NCI-H2196 (cell line): ENCODE results near the gene MRPL14.

Source experiments
- DNase-seq: peaks from one replicate; lab custom pipeline; 2025; ENCODE audit not compliant: unreplicated experiment; lab: John Stamatoyannopoulos, UW

MRPL14 gene

GRCh38 chr6:44127186-44128019, at the start of gene MRPL14, which contains the start of gene TMEM63B:
MRPL14 (minus strand) TSS chr6:44127452; CDS start chr6:44116611, 10,841 bp downstream.
TMEM63B (plus strand) TSS chr6:44127554; CDS start chr6:44134585, 7,031 bp downstream.
- DNase-seq: peak; percentile 92

GRCh38 chr6:44176130-44176761, 49.0 kb upstream of the MRPL14 start:
- DNase-seq: no peak

DNA sequence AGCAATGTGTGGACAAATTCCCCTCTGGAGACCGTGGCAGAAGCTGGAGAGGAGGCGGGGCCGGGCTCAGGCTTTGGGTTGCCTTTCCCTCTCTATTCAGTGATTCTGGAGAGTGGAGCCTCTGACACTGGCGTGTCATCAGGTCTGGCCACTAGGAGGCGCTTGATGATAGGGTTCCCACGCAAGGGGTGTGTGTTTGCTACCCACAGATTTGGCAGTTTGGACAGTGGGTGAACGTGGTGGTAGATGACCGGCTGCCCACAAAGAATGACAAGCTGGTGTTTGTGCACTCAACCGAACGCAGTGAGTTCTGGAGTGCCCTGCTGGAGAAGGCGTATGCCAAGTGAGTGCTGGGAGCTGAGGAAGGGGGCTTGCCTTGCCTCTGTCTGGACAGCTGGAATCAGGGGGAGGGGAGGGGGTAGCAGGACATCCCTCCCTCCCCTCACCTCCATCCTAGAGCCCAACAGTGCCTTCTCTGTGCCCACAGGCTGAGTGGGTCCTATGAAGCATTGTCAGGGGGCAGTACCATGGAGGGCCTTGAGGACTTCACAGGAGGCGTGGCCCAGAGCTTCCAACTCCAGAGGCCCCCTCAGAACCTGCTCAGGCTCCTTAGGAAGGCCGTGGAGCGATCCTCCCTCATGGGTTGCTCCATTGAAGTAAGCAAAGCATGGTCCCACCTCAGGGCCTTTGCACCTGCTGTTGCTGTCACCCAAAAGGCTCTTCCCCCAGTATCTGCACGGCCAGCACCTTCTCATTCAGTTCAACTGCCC, 45.7 kb upstream of the MRPL14 start:
- peak; percentile 84 for DNase-seq

DNA sequence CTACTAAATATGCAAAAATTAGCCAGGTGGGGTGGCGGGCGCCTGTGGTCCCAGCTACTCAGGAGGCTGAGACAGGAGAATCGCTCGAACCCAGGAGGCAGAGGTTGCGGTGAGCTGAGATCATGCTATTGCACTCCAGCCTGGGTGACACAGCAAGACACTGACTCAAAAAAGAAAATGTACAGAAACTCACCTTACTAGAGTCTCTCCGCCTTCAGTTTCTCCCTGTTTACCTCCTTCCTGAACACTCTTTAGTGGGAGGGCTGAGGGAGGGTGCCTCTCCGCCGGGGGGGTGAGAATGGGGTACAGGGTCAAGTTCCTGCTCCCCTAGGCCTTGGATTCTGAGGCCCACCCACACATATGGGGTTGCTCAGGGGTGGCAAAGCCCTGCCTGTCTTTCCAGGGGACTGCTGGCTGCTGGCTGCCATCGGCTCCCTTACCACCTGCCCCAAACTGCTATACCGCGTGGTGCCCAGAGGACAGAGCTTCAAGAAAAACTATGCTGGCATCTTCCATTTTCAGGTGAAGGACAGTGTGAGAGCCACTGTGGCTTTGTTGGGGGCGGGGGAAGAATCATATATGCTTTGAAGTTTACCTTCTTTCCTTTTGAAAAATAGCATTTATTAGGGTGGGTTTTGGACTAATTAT, 44.8 kb upstream of the MRPL14 start:
- DNase-seq: no peak

- DNase-seq: no peak
Measured at GRCh38 chr6:44169886-44170570, 42.8 kb upstream of the MRPL14 start.

GRCh38 chr6:44169154-44169553, 41.9 kb upstream of the MRPL14 start:
- DNase-seq: no peak

DNA sequence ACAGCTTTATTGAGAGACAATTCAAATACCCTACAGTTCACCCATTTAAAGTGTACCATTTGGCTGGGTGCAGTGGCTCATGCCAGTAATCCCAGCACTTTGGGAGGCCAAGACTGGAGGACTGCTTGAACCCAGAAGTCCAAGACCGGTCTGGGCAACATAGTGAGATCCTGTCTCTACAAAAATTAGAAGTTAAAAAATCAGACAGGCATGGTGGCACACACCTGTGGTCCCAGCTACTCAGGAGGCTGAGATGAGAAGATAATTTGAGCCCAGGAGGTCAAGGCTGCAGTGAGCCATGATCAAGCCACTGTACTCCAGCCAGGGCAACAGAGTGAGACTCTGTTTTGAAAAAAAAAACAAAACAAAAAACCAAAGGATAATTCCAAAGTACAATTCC, 40.3 kb upstream of the MRPL14 start:
- DNase-seq: no peak

DNA sequence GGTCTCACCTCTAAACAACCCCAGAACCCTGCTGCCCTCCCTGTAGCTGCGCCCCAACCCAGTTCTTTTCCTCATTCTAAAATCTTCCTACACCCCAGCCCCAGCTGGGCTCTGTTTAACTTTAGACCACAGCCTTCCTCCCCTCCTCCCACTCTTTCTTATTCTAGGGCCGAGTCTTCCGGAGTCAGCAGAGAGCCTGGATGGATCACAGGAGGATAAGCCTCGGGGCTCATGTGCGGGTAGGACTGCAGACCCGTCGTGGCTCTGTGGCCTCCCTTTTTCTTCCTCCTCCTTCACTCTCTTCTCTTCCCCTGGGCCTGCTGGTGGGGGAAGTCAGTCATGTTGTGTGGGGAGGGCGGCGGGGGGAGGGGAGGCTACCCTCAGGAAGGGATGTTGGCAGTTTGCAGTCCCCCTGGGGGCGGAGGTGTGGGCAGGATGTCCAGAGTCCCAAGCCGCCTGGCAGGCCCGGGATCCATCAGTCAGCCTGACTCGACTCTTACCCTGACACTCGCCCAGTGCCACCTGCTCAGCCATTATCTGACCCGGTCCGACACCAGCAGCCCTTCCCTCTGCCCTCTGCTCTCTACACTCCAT, 39.4 kb upstream of the MRPL14 start:
- DNase-seq: no peak

DNA sequence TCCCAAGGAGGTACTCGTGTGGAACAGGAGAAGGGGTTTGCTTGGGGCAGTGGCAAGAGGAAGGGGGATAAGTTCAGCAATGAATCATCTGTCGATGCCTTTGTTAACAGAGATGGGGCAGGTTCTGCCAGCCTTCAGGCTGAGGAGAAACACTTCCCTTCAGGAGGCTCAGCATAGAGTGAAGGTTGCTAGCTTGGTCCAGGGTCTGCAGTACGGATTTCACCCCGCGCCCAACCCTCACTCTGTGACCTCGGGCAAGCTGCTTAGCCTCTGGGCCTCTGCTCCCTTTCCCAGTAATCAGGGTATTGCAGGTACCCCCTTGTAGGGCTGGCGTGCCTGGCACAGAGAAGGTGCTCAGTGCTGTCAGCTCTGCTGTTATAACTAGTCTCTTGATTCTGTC, 38.9 kb upstream of the MRPL14 start:
- no peak for DNase-seq

GRCh38 chr6:44162876-44163625, 35.8 kb upstream of the MRPL14 start:
- no peak for DNase-seq

DNA sequence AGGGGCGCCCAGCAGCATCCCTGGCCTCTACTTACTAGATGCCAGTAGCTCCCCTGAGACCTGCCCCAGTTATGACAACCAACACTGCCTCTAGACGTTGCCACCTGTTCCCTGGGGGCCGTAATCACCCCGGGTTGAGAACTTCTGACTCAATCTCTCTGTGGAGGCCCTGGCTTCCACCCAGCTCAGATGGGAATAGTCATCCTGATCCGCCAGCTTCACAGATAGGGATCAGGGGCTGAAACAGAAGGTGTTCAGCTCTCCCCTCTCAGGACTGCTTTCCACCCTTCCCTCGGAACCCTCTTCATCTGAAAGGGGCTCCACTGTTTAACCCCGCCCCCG, 34.7 kb upstream of the MRPL14 start:
- DNase-seq: no peak

- no peak for DNase-seq
Measured at GRCh38 chr6:44158770-44159228, 31.5 kb upstream of the MRPL14 start, which contains the start of gene CAPN11. CAPN11 (plus strand) TSS chr6:44158820; CDS start chr6:44158849, 29 bp downstream.

GRCh38 chr6:44157152-44157521, 29.9 kb upstream of the MRPL14 start:
- DNase-seq: no peak

DNA sequence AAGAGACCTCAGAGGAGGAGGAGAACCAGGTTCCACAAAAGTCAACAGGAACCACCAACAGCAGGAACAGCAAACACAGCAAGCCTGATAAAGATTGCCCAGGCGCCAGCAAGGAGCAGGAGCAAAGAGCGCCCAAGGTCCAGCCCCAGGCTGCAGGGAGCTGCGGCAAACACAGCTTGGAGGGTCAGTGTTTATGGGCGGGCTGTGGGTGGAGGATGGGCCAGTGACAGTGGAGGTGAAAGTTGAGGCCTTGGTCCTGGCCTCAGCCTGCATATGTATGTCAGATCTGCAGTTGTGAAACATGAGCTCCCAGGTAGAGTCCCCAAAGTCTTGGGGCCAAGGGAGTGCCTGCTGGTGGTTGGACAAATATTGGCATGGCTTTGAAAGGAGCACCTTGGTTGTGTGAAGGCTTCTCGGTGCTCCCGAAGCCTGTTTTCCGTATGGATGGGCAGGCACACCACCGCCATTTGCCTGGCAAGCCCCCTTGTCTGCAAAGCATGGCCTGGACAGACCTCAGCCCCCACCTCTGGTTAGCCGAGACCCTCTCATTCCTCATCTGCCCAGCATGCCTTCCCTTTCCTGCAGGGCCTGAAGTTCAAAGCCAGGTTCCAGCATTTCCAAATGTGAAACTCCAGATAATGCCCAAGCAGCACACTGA, 29.4 kb upstream of the MRPL14 start:
- DNase-seq: no peak

DNA sequence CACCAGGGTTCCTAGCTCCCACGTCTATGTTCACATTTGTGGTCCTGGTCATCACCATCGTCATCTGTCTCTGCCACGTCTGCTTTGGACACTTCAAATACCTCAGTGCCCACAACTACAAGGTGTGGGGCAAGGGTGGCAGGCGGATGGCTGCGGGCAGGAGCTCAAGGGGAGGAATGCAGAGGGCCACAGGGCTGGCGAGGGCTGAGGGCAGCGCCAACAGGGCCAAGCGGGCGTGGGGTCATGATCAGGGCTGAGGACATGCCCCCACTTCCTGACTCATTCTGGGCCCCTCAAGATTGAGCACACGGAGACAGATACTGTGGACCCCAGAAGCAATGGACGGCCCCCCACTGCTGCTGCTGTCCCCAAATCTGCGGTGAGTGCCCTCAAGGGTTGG, 26.8 kb upstream of the MRPL14 start:
- DNase-seq: no peak

GRCh38 chr6:44152533-44152932, 25.3 kb upstream of the MRPL14 start:
- DNase-seq: no peak

DNA sequence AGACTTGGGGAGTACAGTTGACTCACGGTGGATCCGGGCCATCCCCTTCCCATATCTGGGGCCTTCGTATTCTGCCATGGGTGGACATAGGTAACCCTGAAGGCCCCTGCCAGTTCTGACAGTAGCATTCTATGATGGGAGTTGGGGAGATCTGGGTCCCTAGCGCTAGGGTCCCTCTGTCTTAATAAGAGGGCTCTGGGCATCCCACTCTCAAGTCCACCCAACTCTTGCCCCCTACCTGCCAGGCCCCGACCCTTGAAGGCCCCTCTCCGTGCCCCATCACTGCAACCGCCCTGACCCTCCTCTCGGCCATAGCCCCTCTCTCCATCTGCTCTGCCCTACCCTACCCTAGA, 24.8 kb upstream of the MRPL14 start:
- no peak for DNase-seq

GRCh38 chr6:44151348-44152108, 24.3 kb upstream of the MRPL14 start:
- peak; percentile 55 for DNase-seq
